VCaP (cell line): Measurements from ENCODE around the gene ERP29.

ENCODE experiments used
- H3K27ac ChIP-seq: fragments of 450-650 bp; 2 replicates; pipeline ENCODE4 v1.5.1; 2017
- TF ChIP-seq, protein P1 (sequence below): fragments of 450-650 bp; conservative IDR thresholded peaks from 2 replicates; pipeline ENCODE4 v1.5.1; 2017; ENCODE audit warnings: mild to moderate bottlenecking, moderate library complexity

Gene ERP29

DNA sequence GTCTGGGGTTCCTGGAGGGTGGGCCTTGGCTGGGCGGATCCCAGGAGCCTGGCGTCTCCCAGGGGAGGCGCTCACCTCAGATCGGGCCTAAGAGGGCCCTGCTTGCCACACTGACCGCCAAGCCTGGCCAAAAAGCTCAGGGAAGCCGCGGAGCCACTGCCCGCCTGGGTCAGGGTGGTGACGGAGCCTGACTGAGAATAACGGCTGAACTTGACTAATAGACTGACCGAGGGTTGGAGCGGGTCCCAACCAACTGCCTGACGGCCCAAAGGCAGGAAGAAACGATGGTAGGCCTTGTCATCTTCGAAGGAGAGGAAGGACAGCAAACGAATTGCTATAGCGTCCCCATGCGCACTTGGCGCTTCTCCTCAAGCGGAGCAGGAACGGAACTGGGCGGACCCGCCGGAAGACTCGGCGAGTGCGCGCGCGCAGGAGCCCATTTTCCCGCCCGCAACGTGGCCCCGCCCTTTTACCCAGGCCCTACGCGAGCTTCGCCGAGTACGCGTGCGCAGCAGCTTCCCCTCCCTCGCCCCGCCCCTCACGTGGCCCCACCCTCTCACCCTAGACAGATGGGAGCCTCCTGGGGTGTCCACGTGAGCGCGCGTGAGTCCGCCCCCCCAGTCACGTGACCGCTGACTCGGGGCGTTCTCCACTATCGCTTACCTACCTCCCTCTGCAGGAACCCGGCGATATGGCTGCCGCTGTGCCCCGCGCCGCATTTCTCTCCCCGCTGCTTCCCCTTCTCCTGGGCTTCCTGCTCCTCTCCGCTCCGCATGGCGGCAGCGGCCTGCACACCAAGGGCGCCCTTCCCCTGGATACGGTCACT lies at the start of gene ERP29, which contains the start of gene TMEM116:
Gene ERP29, plus strand, starts transcription at position 652 of the 826 bp plus-strand sequence. Its CDS starts 40 bp downstream, at position 692.
Gene TMEM116, minus strand, starts transcription at position 391 of the 826 bp plus-strand sequence. CDS start 7,895 bp downstream, outside the sequence.
- TF ChIP-seq, protein P1, sequence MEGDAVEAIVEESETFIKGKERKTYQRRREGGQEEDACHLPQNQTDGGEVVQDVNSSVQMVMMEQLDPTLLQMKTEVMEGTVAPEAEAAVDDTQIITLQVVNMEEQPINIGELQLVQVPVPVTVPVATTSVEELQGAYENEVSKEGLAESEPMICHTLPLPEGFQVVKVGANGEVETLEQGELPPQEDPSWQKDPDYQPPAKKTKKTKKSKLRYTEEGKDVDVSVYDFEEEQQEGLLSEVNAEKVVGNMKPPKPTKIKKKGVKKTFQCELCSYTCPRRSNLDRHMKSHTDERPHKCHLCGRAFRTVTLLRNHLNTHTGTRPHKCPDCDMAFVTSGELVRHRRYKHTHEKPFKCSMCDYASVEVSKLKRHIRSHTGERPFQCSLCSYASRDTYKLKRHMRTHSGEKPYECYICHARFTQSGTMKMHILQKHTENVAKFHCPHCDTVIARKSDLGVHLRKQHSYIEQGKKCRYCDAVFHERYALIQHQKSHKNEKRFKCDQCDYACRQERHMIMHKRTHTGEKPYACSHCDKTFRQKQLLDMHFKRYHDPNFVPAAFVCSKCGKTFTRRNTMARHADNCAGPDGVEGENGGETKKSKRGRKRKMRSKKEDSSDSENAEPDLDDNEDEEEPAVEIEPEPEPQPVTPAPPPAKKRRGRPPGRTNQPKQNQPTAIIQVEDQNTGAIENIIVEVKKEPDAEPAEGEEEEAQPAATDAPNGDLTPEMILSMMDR, result peak; percentile 64
- H3K27ac ChIP-seq, result peak within 1 kb of the TSS; percentile 97

DNA sequence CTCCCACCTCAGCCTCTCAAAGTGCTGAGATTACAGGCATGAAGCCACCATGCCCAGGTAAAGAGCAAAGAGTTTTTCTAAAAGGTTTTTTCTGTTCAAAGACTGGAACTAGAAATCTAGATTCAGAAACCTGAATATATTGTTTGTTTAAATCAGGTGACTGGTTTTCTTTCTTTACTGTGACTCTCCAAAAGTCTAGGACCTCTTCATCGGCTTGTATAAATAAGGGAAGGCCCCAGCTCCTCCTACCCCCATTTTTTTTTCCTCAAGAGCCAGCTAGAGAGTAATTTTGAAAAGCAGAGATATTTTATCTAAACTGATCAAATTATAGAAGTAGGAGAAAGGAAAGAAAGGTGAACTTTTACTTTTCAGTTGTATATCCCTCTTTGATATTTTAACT lies 48.3 kb upstream of the ERP29 start:
- no peak overlapping the region for H3K27ac ChIP-seq
- TF ChIP-seq, protein P1, result no peak

DNA sequence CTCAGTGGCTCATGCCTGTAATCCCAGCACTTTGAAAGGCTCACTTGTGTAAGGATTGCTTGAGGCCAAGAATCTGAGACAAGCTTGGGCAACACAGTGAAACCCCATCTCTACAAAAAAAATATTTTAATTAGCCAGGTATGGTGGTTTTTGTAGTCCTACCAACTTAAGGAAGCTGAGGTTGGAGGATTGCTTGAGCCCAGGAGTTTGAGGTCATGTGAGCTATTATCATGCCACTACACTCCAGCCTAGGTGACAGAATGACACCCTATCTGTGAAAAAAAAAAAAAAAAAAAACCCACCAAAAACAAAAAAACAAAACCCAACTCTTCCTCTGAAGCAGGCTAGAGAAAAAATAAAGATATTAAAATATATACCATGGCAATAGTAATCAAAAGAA lies 41.4 kb upstream of the ERP29 start:
- H3K27ac ChIP-seq, result no peak overlapping the region
- TF ChIP-seq, protein P1, result no peak

DNA sequence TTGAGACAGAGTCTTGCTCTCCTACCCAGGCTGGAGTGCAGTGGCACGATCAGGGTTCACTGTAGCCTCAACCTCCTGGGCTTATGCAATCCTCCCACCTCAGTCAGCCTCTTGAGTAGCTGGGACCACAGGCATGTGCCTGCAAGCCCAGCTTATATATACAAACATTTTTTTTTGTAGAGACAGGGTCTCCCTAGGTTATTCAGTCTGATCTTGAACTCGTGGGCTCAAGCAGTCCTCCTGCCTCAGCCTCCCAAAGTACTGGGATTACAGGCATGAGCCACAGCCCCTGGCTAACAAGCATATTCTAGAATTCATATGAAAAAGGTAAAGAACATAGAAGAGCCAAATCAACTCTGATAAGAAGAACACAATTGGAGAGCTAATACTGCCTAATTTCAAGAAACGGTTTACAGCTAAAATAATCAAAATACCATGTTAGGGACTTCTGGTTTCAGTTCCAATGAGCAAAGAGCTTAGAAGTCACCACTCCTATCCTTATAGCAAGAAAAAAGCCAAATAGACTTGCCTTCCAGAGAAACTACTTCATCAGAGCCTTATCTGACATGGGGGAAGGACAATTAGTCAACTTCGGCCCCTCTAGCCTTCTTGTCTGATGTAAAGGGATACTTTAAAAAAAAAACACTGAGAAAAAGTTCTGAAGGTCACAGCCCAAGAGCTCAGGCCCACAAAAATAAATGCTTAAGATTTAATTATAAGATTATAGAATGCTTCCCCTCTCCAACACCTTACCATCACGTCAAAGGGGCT lies 37.9 kb upstream of the ERP29 start:
- no peak overlapping the region for H3K27ac ChIP-seq
- TF ChIP-seq, protein P1, result no peak

DNA sequence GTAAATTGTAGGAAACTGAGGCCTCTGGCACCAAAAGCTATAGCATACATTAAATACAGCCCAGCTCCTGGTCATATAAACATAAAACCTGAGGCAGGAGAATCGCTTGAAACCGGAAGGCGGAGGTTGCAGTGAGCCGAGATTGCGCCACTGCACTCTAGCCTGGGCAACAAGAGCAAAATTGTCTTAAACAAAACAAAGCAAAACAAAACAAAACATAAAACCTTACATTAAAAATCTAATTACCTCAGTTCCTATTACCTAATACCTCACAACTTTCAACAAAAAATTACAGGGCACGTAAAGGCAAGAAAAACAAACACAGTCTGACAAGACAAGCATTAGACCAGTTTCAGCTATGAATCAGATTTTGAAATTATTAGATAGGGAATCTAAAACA lies 36.9 kb upstream of the ERP29 start:
- TF ChIP-seq, protein P1, result no peak
- H3K27ac ChIP-seq, result no peak overlapping the region; the same call in 1 of the 2 replicates

DNA sequence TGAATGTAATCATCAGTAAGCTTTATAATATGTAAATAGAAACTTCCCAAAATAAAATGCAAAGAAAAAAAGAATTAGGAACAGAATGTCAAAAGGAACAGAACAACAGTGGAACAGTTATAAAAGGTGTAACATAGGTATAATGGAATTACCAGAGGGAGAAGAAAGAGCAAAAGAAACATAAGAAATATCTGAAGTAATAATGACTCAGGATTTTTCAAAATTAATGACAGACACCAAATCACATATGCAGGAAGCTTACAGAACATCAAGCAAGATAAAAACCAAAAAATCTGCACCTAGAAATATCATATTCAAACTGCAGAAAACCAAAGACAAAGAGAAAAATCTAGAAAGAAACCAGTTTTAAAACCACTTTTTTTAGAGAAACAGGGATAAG lies 36.4 kb upstream of the ERP29 start:
- no peak overlapping the region; the same call in 1 of the 2 replicates for H3K27ac ChIP-seq
- TF ChIP-seq, protein P1, result no peak

DNA sequence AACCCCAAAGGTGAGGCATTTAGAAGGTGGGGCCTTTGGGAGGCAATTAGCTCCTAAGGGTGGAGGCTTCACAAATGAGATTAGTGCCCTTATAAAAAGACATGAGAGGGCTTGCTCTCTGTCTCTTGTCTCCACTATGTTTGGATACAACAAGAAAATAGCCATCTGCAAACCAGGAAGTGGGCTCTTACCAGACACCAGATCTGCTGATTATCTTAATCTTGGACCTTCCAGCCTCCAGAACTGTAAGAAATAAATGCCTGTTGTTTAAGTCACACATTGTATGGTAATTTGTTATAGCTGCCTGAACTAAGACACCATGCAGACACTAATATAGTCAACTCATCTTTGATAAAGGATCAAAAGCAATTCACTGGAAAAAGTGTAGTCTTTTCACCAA lies 34.7 kb upstream of the ERP29 start:
- H3K27ac ChIP-seq, result no peak overlapping the region
- TF ChIP-seq, protein P1, result no peak
